ENCODE data around the gene ELAVL3.
"Not testable (repeated sequence)": the region's sequence is repeated elsewhere in the genome, so short reads cannot be mapped to it uniquely, and the experiment has no call there.

ELAVL3 gene

GRCh38 chr19:11486661-11487503, 6.0 kb upstream of the ELAVL3 start:
- no peak for DNase-seq (ENCODE audit: low read depth)

- DNase-seq (ENCODE audit: low read depth), result no peak
Measured at GRCh38 chr19:11485245-11485837, 4.5 kb upstream of the ELAVL3 start.

GRCh38 chr19:11483366-11484111, 2.7 kb upstream of the ELAVL3 start:
- DNase-seq (ENCODE audit: low read depth), result no peak

GRCh38 chr19:11482384-11483050, 1.7 kb upstream of the ELAVL3 start:
- DNase-seq (ENCODE audit: low read depth), result peak; percentile 36

GRCh38 chr19:11481534-11482383, 913 bp upstream of the ELAVL3 start:
- DNase-seq (ENCODE audit: low read depth), result peak; percentile 45

- DNase-seq (ENCODE audit: low read depth), result no peak
Measured at GRCh38 chr19:11479898-11480714, 740 bp downstream of the ELAVL3 start.

- no peak for DNase-seq (ENCODE audit: low read depth)
Measured at GRCh38 chr19:11479090-11479897, 1.6 kb downstream of the ELAVL3 start.

- DNase-seq (ENCODE audit: low read depth), result no peak
Measured at GRCh38 chr19:11478167-11479089, 2.4 kb downstream of the ELAVL3 start.

- DNase-seq (ENCODE audit: low read depth), result no peak
Measured at GRCh38 chr19:11475861-11476260, 5.0 kb downstream of the ELAVL3 start.

GRCh38 chr19:11475343-11475742, 5.5 kb downstream of the ELAVL3 start:
- DNase-seq (ENCODE audit: low read depth), result not testable (repeated sequence)

- DNase-seq (ENCODE audit: low read depth), result no peak
Measured at GRCh38 chr19:11473725-11474124, 7.1 kb downstream of the ELAVL3 start.

- DNase-seq (ENCODE audit: low read depth), result not testable (repeated sequence)
Measured at GRCh38 chr19:11468266-11468845, 12.5 kb downstream of the ELAVL3 start.

GRCh38 chr19:11465600-11465999, 15.2 kb downstream of the ELAVL3 start:
- DNase-seq (ENCODE audit: low read depth), result no peak

GRCh38 chr19:11464333-11465265, 16.2 kb downstream of the ELAVL3 start:
- no peak for DNase-seq (ENCODE audit: low read depth)

- no peak for DNase-seq (ENCODE audit: low read depth)
Measured at GRCh38 chr19:11463391-11463790, 17.5 kb downstream of the ELAVL3 start.

- DNase-seq (ENCODE audit: low read depth), result no peak
Measured at GRCh38 chr19:11461453-11461852, 19.4 kb downstream of the ELAVL3 start.

GRCh38 chr19:11460207-11460606, 20.6 kb downstream of the ELAVL3 start:
- no peak for DNase-seq (ENCODE audit: low read depth)
